Activated CD4-positive, alpha-beta memory T cell treated with anti-CD3 and anti-CD28 coated beads for 36 hours (primary cell): ENCODE measurements around the gene SPPL2A. TPM values are rescaled to one million over a fixed set of nuclear protein-coding genes. Genes with fewer than 3 reads are reported as not detected.
"Not testable (repeated sequence)": the region's sequence is repeated elsewhere in the genome, so short reads cannot be mapped to it uniquely, and the experiment has no call there.

Experiments used
- CTCF ChIA-PET: fragments of 350-600 bp; sonication (Branson Sonifier 250); formaldehyde crosslinking; loops from one replicate; lab custom pipeline; 2021; ENCODE audit warnings: antibody characterized with exemption, inconsistent platforms; lab: Charles Lee
- POLR2A ChIA-PET: fragments of 350-600 bp; sonication (Branson Sonifier 250); formaldehyde crosslinking; loops from one replicate; lab custom pipeline; 2021; ENCODE audit warnings: antibody characterized with exemption; lab: Charles Lee
- DNase-seq: peaks from one replicate; pipeline ENCODE4 v3.0.0-alpha.2; 2020
- H3K27ac Mint-ChIP-seq: one replicate; pipeline ENCODE4 v1.8.0; 2021; ENCODE audit warnings: mixed read lengths
- H3K27me3 Mint-ChIP-seq: one replicate; pipeline ENCODE4 v1.8.0; 2021; ENCODE audit warnings: mixed read lengths
- H3K36me3 Mint-ChIP-seq: one replicate; pipeline ENCODE4 v1.8.0; 2021; ENCODE audit warnings: mixed read lengths
- H3K4me1 Mint-ChIP-seq: one replicate; pipeline ENCODE4 v1.8.0; 2021; ENCODE audit warnings: low read depth, mixed read lengths
- H3K4me3 Mint-ChIP-seq: one replicate; pipeline ENCODE4 v1.8.0; 2021; ENCODE audit warnings: mild to moderate bottlenecking, mixed read lengths
- H3K9me3 Mint-ChIP-seq: one replicate; pipeline ENCODE4 v1.8.0; 2021; ENCODE audit warnings: mixed read lengths
- intact Hi-C: fragments of 100-400 bp; cut with micrococcal nuclease; formaldehyde crosslinking; loops from one replicate; pipeline ENCODE4 v1.15.1; 2023
- total RNA-seq, 2 experiments: library from RNA; stranded (reverse); gene quantifications; one replicate each; pipeline ENCODE4 v1.2.3, GENCODE V29; 2021

Gene SPPL2A
- total RNA-seq, 2 experiments from 2014 or later = 79.9 to 82.1 TPM

DNA sequence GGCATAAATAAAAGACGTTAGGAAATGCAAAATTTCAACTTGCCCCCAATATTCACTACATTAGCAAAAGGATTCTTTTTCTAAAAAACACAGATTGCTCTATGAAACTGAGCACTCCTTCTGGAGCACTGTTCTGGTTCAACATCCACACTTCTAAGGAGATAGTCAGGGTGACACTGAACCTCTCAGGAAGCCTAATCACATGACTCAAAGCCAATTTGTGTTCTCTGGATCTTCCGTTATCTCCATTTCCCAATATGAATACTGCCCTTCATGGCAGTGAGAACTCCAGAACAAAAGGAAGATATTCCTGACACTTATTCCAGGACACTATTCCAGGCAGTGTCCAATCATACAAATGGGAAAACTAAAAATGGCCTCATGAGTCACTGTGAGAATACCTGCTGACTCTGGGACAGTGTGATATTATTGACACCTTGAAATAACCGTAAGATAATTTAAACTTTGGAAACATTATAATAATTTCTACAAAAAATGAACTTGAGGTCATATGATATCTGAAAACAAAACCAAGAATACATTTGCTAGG, 57.6 kb downstream of the SPPL2A start:
- ChIA-PET CTCF (no interaction called here), POLR2A (no interaction called here)
- H3K27ac Mint-ChIP-seq = no peak overlapping the region
- no peaks in the 10 kb centered on the region for H3K4me1 Mint-ChIP-seq
- H3K9me3 Mint-ChIP-seq = no peaks in the 10 kb centered on the region
- no peak for DNase-seq
- no peak overlapping the region for H3K4me3 Mint-ChIP-seq
- intact Hi-C loops = no loop called here
- peaks cover 10% of the 10 kb centered on the region for H3K36me3 Mint-ChIP-seq
- no peaks in the 10 kb centered on the region for H3K27me3 Mint-ChIP-seq

DNA sequence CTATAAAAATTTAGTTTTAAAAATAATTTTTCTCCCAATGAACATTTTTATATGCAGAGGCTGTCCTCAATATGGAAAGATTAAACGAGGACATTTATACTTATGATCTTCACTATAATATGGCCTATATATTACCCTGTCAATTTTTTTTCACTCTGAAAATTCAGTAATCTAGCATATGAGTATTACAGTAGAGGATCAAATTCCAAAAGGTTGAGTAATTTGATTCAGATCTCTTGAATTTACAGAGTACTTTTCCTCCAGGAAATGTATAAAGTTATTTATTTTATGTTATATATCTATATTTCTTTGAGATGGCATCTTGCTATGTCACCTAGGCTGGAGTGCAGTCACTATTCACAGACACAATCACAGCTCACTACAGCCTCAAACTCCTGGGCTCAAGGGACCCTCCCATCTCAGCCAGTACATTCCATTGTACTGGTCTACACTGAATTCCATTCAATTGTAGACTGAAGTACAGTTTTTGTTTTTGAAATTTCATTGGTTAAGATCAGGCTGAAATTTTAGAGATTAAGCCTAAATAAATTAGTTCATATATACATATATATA, 62.7 kb downstream of the SPPL2A start:
- CTCF ChIA-PET = no interaction called here
- Mint-ChIP-seq H3K36me3 (peaks cover 10% of the 10 kb centered on the region), H3K4me1 (no peaks in the 10 kb centered on the region), H3K4me3 (no peak overlapping the region), H3K27me3 (no peaks in the 10 kb centered on the region), H3K27ac (no peak overlapping the region), H3K9me3 (no peaks in the 10 kb centered on the region)
- DNase-seq = no peak
- POLR2A ChIA-PET = no interaction called here
- intact Hi-C loops = no loop called here

DNA sequence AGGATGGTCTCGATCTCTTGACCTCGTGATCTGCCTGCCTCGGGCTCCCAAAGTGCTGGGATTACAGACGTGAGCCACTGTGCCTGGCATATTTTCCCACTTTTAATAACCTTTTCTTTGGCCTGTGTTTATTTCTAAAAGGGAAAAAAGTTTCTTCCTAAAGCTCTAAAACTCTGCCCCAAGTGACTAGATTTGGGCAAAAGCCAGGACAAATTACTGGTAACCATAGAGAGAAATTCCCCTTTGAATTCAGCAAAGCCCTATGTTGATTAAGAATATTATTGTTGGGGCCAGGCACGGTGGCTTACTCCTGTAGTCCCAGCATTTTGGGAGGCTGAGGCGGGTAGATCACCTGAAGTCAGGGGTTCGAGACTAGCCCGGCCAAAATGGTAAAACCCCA, 67.4 kb downstream of the SPPL2A start:
- intact Hi-C loops = no loop called here
- DNase-seq = no peak
- peaks cover 3% of the 10 kb centered on the region for H3K36me3 Mint-ChIP-seq
- no peak overlapping the region for H3K4me3 Mint-ChIP-seq
- H3K9me3 Mint-ChIP-seq = no peaks in the 10 kb centered on the region
- H3K27me3 Mint-ChIP-seq = no peaks in the 10 kb centered on the region
- CTCF ChIA-PET = no interaction called here
- H3K4me1 Mint-ChIP-seq = peaks cover 2% of the 10 kb centered on the region
- POLR2A ChIA-PET = no interaction called here
- H3K27ac Mint-ChIP-seq = no peak overlapping the region

DNA sequence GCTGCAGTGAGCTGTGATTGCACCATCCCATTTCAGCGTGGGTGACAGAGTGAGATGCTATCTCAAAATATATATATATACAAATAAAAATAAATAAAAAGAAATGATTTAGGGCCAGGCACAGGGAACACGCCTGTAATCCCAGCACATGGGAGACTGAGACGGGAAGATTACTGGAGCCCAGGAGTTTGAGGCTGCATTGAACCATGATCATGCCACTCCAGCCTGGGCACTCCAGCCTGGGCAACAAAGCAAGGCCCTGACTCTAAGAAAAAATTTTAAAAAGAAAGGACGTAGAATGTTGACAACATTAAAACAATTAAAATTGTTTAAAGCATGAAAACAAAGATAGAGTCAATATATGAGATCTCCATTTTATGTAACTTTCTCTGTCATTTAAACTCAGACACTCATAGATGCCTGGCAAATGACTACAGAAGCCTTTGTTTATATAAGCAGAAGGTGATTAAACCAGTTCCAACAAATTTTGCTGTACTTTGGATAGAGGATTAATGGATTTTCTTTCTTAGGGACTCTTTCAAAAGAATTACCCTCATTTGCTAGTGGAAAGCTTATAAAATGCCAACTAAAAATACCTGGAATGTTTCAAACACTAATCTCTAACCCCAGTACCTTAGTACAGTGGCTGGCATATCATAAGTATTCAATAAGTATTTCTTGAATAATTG, 68.3 kb downstream of the SPPL2A start:
- intact Hi-C loops = no loop called here
- H3K9me3 Mint-ChIP-seq = no peaks in the 10 kb centered on the region
- peaks cover 2% of the 10 kb centered on the region for H3K4me1 Mint-ChIP-seq
- no peak overlapping the region for H3K27ac Mint-ChIP-seq
- ChIA-PET POLR2A (no interaction called here), CTCF (no interaction called here)
- peaks cover 2% of the 10 kb centered on the region for H3K36me3 Mint-ChIP-seq
- H3K4me3 Mint-ChIP-seq = no peak overlapping the region
- DNase-seq = no peak
- no peaks in the 10 kb centered on the region for H3K27me3 Mint-ChIP-seq

DNA sequence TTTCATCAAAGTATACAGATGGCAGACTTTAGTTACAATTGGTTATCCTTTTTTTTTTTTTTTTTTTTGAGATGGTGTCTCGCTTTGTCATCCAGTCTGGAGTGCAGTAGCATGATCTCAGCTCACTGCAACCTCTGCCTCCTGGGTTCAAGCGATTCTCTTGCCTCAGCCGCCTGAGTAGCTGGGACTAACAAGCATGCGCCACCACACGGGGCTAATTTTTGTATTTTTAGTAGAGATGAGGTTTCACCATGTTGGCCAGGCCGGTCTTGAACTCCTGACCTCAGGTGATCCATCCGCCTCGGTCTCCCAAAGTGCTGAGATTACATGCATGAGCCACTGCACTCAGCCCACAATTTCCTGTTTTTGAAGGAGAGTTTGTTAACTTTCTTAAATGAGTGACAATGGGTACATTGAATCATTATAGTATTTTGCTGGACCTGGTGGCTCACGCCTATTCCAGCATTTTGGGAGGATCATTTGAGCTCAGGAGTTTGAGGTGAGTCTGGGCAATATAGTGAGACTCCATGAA, 70.8 kb downstream of the SPPL2A start:
- DNase-seq = peak; percentile 51
- not testable (repeated sequence) for H3K9me3 Mint-ChIP-seq
- CTCF ChIA-PET = interaction anchor here (1.9 kb wide), 1 partner anchor 182 kb away, joined by 4 read pairs; no protein-coding TSS in a partner anchor

DNA sequence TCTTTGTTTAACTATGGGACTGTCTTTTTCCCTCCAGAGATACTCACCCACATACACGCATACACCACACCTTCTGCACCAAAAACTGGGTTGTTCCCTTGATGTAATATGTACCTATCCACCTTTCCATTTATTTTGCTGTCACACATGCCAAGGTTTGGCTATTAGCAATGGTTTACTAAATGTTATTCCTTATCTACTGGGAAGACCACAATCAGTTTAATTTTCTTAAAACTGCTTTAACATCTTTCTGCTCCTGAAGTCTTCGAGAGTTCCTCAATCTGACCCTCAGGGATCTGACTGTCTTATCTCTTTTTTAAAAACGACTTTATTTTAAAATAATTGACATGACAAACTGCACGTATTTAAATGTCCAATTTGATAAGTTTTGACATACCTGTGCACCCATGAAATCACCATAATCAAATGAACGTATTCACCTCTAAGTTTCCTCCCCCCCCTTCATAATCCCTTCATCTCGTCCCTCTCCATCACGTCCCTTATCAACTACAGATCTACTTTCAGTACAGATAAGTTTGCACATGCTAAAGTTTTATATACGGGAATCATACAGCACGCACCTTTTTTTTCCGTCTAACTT, 78.1 kb downstream of the SPPL2A start:
- H3K36me3 Mint-ChIP-seq = peaks cover 31% of the 10 kb centered on the region
- ChIA-PET CTCF (interaction anchor here (2.3 kb wide), 1 partner anchor 11 kb away, joined by 15 read pairs; no protein-coding TSS in a partner anchor), POLR2A (interaction anchor here (1.8 to 2.0 kb wide), 3 partner anchors 77 to 222 kb away, joined by 4 to 8 read pairs (median 6); partner anchors contain the start of gene SPPL2A)

More for the DNA sequence above, 70.8 kb downstream of the SPPL2A start:
- POLR2A ChIA-PET, H3K27me3 Mint-ChIP-seq, H3K4me3 Mint-ChIP-seq, H3K27ac Mint-ChIP-seq, H3K36me3 Mint-ChIP-seq, H3K4me1 Mint-ChIP-seq, intact Hi-C loops: not testable (repeated sequence)

DNA sequence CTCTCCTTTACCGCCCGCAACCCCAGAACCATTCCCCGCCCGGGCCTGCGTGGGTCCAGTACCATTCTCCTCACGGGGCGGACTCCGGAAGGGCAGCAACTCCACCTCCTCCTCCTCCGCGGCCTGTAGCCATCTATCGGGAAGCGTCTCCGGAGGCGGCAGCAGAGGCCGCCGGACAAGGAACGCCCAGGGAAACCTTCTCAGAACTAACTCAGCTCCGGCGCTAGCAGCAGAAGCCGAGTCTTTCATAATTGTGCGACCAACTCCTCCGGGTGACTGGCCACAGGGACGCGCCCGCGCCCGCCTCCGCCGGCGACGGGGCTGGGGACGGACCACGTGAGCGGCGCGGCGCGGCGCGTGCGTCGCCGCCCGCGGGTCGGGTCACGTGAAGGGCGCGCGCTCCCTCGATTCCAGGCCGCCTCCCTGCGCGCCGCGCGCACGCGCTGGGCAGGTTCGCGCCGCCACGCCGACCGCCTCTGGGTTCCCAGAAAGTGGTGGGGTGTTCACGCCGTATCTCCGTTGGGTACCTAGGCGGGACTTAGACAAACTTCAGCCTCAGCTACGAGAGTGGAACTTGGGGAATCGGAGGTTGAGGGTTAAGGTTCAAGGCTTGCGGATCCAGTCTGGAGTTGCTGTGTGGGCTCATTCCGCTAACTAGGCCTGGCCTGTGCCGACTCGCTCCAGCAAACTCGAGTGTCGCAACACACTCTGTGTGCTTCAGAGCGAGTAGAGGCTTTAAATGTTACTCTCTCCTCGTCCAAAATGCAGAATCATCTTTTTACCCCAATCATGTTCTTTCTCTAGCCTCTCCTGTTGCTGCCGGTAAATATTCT, 78.8 kb downstream of the SPPL2A start, which contains the start of gene TRPM7:
Gene TRPM7, minus strand, starts transcription at position 329 of the 833 bp plus-strand sequence. Its CDS starts 264 bp downstream, at position 65.
- peaks cover 51% of the 10 kb centered on the region for H3K4me1 Mint-ChIP-seq
- POLR2A ChIA-PET = interaction anchor here (1.1 to 2.0 kb wide), 5 partner anchors 11 to 223 kb away, joined by 3 to 8 read pairs (median 4); partner anchors contain the start of gene SPPL2A
- CTCF ChIA-PET = interaction anchor here (2.3 kb wide), 1 partner anchor 11 kb away, joined by 15 read pairs; no protein-coding TSS in a partner anchor
- peak; percentile 93 for DNase-seq
- H3K9me3 Mint-ChIP-seq = no peaks in the 10 kb centered on the region
- H3K27ac Mint-ChIP-seq = peak within 1 kb of the TSS; percentile 100
- H3K4me3 Mint-ChIP-seq = peak within 1 kb of the TSS; percentile 99
- intact Hi-C loops = loop anchor here (1.0 to 2.0 kb wide), 5 partner anchors 32 to 332 kb away; partner anchors contain the start of gene GABPB1
- H3K27me3 Mint-ChIP-seq = no peaks in the 10 kb centered on the region
- peaks cover 32% of the 10 kb centered on the region for H3K36me3 Mint-ChIP-seq

More for the DNA sequence above, 78.1 kb downstream of the SPPL2A start:
- Mint-ChIP-seq H3K27ac (peak overlapping the region; percentile 100), H3K9me3 (no peaks in the 10 kb centered on the region), H3K4me1 (peaks cover 45% of the 10 kb centered on the region), H3K4me3 (peak overlapping the region; percentile 99), H3K27me3 (no peaks in the 10 kb centered on the region)
- no peak for DNase-seq
- intact Hi-C loops = loop anchor here (2.0 kb wide), 2 partner anchors 33 to 333 kb away; partner anchors contain the start of gene GABPB1

DNA sequence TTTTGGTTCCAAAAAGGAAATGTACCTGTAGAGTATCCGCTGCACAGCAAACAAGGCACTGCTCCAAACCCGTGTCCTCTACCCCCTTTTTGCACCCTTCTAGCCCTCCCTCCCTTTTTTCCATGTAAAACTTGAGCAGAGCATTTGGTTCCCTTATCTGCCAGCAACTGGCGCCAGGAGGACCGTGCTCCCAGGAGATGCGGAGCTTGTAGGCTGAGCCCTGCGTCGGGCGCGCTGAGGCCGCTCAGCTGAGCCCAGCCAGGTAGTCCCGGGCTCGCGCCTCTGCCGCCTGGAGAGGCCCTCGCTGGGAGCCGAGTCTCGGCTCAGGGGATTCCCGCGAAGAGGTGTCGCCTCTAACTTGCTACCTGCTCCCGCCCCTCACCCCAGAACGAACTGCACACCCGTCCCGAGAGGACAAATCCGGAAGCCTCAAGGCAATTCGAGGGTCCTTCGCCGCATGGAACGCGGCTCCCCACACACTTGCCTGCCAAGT, 79.5 kb downstream of the SPPL2A start:
- Mint-ChIP-seq H3K36me3 (peaks cover 38% of the 10 kb centered on the region), H3K4me3 (peak overlapping the region; percentile 99), H3K27ac (peak overlapping the region; percentile 100), H3K9me3 (no peaks in the 10 kb centered on the region), H3K4me1 (peaks cover 57% of the 10 kb centered on the region), H3K27me3 (no peaks in the 10 kb centered on the region)
- ChIA-PET POLR2A (interaction anchor here (0.6 to 2.0 kb wide), 6 partner anchors 10 to 223 kb away, joined by 3 to 8 read pairs (median 4); partner anchors contain the start of gene SPPL2A), CTCF (interaction anchor here (2.3 kb wide), 1 partner anchor 10 kb away, joined by 15 read pairs; no protein-coding TSS in a partner anchor)
- DNase-seq = peak; percentile 86
- intact Hi-C loops = loop anchor here (1.0 to 2.0 kb wide), 5 partner anchors 31 to 331 kb away; partner anchors contain the start of gene GABPB1

DNA sequence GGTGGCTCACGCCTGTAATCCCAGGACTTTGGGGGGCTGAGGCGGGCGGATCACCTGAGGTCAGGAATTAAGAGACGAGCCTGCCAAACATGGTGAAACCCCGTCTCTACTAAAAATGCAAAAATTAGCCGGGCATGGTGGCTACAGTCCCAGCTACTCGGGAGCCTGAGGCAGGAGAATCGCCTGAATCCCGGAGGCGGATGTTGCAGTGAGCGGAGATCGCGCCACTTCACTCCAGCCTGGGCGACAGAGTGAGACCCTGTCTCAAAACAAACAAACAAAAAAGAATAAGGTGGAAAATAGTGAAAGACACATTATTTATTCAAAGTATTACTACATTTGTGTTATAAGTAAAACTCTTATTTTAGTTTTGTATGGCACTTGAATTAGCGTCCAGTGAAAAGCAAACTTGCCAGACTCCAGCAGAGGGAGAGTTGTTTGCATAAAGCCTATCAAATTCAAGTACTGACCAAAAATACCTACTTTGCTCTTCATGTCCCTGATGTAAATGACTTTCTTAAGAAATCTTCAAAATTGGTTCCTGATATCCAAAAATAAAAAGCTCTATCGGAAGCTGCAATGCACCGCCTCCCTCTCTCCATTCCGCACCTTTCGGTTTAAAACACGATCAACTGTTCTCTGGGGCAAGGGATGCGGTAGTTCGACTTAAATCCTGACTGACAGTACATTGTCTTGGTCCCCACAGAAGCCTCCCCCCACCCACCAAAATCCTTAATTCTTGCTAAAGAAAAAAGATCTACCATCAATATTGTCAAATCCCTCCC, 80.1 kb downstream of the SPPL2A start:
- intact Hi-C loops = no loop called here
- H3K27ac Mint-ChIP-seq = peak overlapping the region; percentile 100
- POLR2A ChIA-PET = interaction anchor here (0.6 to 1.8 kb wide), 5 partner anchors 10 to 224 kb away, joined by 3 to 6 read pairs (median 4); no protein-coding TSS in a partner anchor
- CTCF ChIA-PET = interaction anchor here (2.3 kb wide), 1 partner anchor 9 kb away, joined by 15 read pairs; no protein-coding TSS in a partner anchor
- H3K36me3 Mint-ChIP-seq = peaks cover 38% of the 10 kb centered on the region
- H3K27me3 Mint-ChIP-seq = no peaks in the 10 kb centered on the region
- H3K9me3 Mint-ChIP-seq = no peaks in the 10 kb centered on the region
- H3K4me3 Mint-ChIP-seq = peak overlapping the region; percentile 99
- no peak for DNase-seq
- peaks cover 61% of the 10 kb centered on the region for H3K4me1 Mint-ChIP-seq

DNA sequence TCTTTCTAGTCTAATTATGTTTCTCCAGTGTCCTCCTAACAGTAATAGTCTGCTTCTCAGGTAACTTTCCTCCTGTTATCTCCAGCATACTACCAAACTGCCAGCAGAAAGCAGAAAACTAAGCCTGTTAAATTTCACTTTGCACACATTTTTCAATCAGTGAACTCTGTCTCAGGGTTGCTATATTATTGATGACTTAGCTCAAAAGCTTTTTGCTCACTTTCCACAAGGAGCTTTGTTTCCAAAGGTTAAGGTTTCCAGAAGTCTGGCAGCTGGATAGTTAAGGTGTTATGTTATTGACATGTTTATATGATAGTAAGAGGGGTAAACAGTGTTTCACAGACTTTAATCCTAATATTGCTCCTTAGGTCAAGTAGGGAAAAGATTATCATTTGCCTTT, 84.0 kb downstream of the SPPL2A start:
- H3K27me3 Mint-ChIP-seq = no peaks in the 10 kb centered on the region
- H3K36me3 Mint-ChIP-seq = peaks cover 35% of the 10 kb centered on the region
- H3K9me3 Mint-ChIP-seq = no peaks in the 10 kb centered on the region
- POLR2A ChIA-PET = interaction anchor here (1.0 kb wide), 1 partner anchor 197 kb away, joined by 3 read pairs; no protein-coding TSS in a partner anchor
- H3K4me3 Mint-ChIP-seq = peak overlapping the region; percentile 20
- CTCF ChIA-PET = interaction anchor here (1.3 kb wide), 1 partner anchor 205 kb away, joined by 5 read pairs; no protein-coding TSS in a partner anchor
- intact Hi-C loops = no loop called here
- no peak for DNase-seq
- peaks cover 65% of the 10 kb centered on the region for H3K4me1 Mint-ChIP-seq
- H3K27ac Mint-ChIP-seq = peak overlapping the region; percentile 28
